HEK293 (cell line): Measurements from ENCODE around the gene LMO3.

Source experiments
- CTCF ChIA-PET: fragments of 350-600 bp; formaldehyde crosslinking; extraction: SDS; loops from one replicate; lab custom pipeline; 2021; ENCODE audit warnings: antibody characterized with exemption; lab: Yijun Ruan, JAX
- POLR2A ChIA-PET: fragments of 300-600 bp; formaldehyde crosslinking; extraction: SDS; loops from one replicate; lab custom pipeline; 2020; ENCODE audit warnings: antibody characterized with exemption, inconsistent platforms; lab: Yijun Ruan, JAX
- H3K27ac ChIP-seq: fragments of 200-500 bp; sonication (Bioruptor generic); 2 replicates; pipeline ENCODE4 v1.5.1; 2014; ENCODE audit warnings: low read depth, low read length, control low read depth, inconsistent platforms; ENCODE audit errors: extremely low read depth
- H3K36me3 ChIP-seq, 2 experiments: fragments of 200-500 bp in 1 of 2; sonication (Bioruptor generic) in 1 of 2; 1 replicate in 1 of 2; 2 replicates in 1 of 2; pipeline ENCODE4 v1.5.1; 2014 to 2017; ENCODE audit warnings: inconsistent platforms in 2 of 2, low read length in 2 of 2; ENCODE audit not compliant: control insufficient read depth in 2 of 2, insufficient read depth in 1 of 2
- H3K4me1 ChIP-seq: fragments of 200-500 bp; sonication (Bioruptor generic); 2 replicates; pipeline ENCODE4 v1.5.1; 2014; ENCODE audit warnings: mild to moderate bottlenecking, low read length, inconsistent platforms; ENCODE audit not compliant: control insufficient read depth, insufficient read depth
- H3K4me3 ChIP-seq: 2 replicates; pipeline ENCODE4 v1.5.1; 2011; ENCODE audit warnings: low read depth, mild to moderate bottlenecking, control low read depth, low read length, moderate library complexity
- H3K9me3 ChIP-seq: fragments of 200-500 bp; sonication (Bioruptor generic); 2 replicates; pipeline ENCODE4 v1.5.1; 2014; ENCODE audit warnings: low read depth, low read length, inconsistent platforms; ENCODE audit not compliant: control insufficient read depth, insufficient read depth
- BCL11B ChIP-seq: fragments of 450-650 bp; formaldehyde crosslinking; IDR thresholded peaks from 2 replicates; pipeline ENCODE4 v1.5.1; 2016; ENCODE audit warnings: low read depth, missing biosample characterization, missing genetic modification characterization
- PRDM10 ChIP-seq: fragments of 450-650 bp; formaldehyde crosslinking; IDR thresholded peaks from 2 replicates; pipeline ENCODE4 v1.5.1; 2016; ENCODE audit warnings: missing biosample characterization, missing genetic modification characterization
- RBAK ChIP-seq: fragments of 450-650 bp; formaldehyde crosslinking; IDR thresholded peaks from 2 replicates; pipeline ENCODE4 v1.5.1; 2016; ENCODE audit warnings: missing biosample characterization, missing genetic modification characterization
- ZFHX2 ChIP-seq: fragments of 450-650 bp; formaldehyde crosslinking; conservative IDR thresholded peaks from 2 replicates; pipeline ENCODE4 v1.5.1; 2016; ENCODE audit warnings: missing biosample characterization, missing genetic modification characterization
- ZNF146 ChIP-seq: fragments of 450-650 bp; formaldehyde crosslinking; IDR thresholded peaks from 2 replicates; pipeline ENCODE4 v1.5.1; 2016; ENCODE audit warnings: missing biosample characterization, missing genetic modification characterization
- ZNF266 ChIP-seq: fragments of 450-650 bp; formaldehyde crosslinking; IDR thresholded peaks from 2 replicates; pipeline ENCODE4 v1.5.1; 2016; ENCODE audit warnings: missing biosample characterization, missing genetic modification characterization, low read depth
- ZNF335 ChIP-seq: fragments of 450-650 bp; formaldehyde crosslinking; conservative IDR thresholded peaks from 2 replicates; pipeline ENCODE4 v1.5.1; 2016; ENCODE audit warnings: missing biosample characterization, missing genetic modification characterization
- ZNF391 ChIP-seq: fragments of 450-650 bp; formaldehyde crosslinking; IDR thresholded peaks from 2 replicates; pipeline ENCODE4 v1.5.1; 2016; ENCODE audit warnings: low read depth, missing biosample characterization, missing genetic modification characterization, borderline replicate concordance
- ZNF394 ChIP-seq: fragments of 450-650 bp; formaldehyde crosslinking; IDR thresholded peaks from 2 replicates; pipeline ENCODE4 v1.5.1; 2016; ENCODE audit warnings: missing biosample characterization, missing genetic modification characterization, mild to moderate bottlenecking, moderate library complexity, borderline replicate concordance
- ZNF404 ChIP-seq: fragments of 450-650 bp; formaldehyde crosslinking; IDR thresholded peaks from 2 replicates; pipeline ENCODE4 v1.5.1; 2017; ENCODE audit warnings: missing biosample characterization, missing genetic modification characterization
- ZNF423 ChIP-seq: fragments of 450-650 bp; formaldehyde crosslinking; IDR thresholded peaks from 2 replicates; pipeline ENCODE4 v1.5.1; 2016; ENCODE audit warnings: missing biosample characterization, missing genetic modification characterization
- ZNF433 ChIP-seq: fragments of 450-650 bp; formaldehyde crosslinking; IDR thresholded peaks from 2 replicates; pipeline ENCODE4 v1.5.1; 2016; ENCODE audit warnings: missing biosample characterization, missing genetic modification characterization, low read depth
- ZNF660 ChIP-seq: fragments of 450-650 bp; IDR thresholded peaks from 2 replicates; pipeline ENCODE4 v1.5.1; 2018; ENCODE audit warnings: missing biosample characterization, mild to moderate bottlenecking, missing genetic modification characterization
- ZNF747 ChIP-seq: fragments of 450-650 bp; formaldehyde crosslinking; IDR thresholded peaks from 2 replicates; pipeline ENCODE4 v1.5.1; 2016; ENCODE audit warnings: missing biosample characterization, missing genetic modification characterization
- TF ChIP-seq, protein P1 (sequence below): fragments of 450-650 bp; formaldehyde crosslinking; IDR thresholded peaks from 2 replicates; pipeline ENCODE4 v1.5.1; 2016; ENCODE audit warnings: missing biosample characterization, missing genetic modification characterization
- TF ChIP-seq, protein P2 (sequence below): fragments of 450-650 bp; formaldehyde crosslinking; IDR thresholded peaks from 2 replicates; pipeline ENCODE4 v1.5.1; 2016; ENCODE audit warnings: missing biosample characterization, missing genetic modification characterization, low read depth
- TF ChIP-seq, protein P3 (sequence below): fragments of 450-650 bp; formaldehyde crosslinking; IDR thresholded peaks from 2 replicates; pipeline ENCODE4 v1.5.1; 2016; ENCODE audit warnings: missing biosample characterization, missing genetic modification characterization
- TF ChIP-seq, protein P4 (sequence below): fragments of 450-650 bp; formaldehyde crosslinking; IDR thresholded peaks from 2 replicates; pipeline ENCODE4 v1.5.1; 2016; ENCODE audit warnings: missing biosample characterization, missing genetic modification characterization, low read depth

LMO3 gene

GRCh38 chr12:16562435-16562834, 43.5 kb downstream of the LMO3 start:
- Histone ChIP-seq H3K4me3 (no peak overlapping the region), H3K9me3 (no peaks in the 10 kb centered on the region), H3K36me3 (no peaks in the 10 kb centered on the region), H3K27ac (no peak overlapping the region), H3K4me1 (no peaks in the 10 kb centered on the region)
- ChIA-PET POLR2A (no interaction called here), CTCF (no interaction called here)
- TF ChIP-seq BCL11B (tag by site-specific recombination), result no peak

DNA sequence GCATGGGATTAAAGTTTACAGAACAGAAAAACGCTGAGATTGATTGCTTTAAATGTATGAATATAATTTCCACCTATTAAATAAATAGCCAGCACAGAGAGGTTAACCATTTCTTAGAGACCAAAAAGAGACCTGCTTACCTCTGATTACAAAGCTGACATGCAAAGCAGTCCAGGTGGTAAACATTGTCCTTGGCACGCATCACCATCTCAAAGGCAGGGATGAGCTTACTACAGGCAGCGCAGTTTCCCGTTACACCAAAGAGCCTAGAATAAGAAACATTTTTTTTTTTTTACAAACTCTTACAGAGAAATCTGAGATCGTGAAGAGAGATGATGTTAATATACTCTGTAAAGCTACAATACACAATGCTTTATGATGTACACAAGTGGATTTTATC, 45.7 kb downstream of the LMO3 start:
- POLR2A ChIA-PET, result no interaction called here
- TF ChIP-seq, protein P1, sequence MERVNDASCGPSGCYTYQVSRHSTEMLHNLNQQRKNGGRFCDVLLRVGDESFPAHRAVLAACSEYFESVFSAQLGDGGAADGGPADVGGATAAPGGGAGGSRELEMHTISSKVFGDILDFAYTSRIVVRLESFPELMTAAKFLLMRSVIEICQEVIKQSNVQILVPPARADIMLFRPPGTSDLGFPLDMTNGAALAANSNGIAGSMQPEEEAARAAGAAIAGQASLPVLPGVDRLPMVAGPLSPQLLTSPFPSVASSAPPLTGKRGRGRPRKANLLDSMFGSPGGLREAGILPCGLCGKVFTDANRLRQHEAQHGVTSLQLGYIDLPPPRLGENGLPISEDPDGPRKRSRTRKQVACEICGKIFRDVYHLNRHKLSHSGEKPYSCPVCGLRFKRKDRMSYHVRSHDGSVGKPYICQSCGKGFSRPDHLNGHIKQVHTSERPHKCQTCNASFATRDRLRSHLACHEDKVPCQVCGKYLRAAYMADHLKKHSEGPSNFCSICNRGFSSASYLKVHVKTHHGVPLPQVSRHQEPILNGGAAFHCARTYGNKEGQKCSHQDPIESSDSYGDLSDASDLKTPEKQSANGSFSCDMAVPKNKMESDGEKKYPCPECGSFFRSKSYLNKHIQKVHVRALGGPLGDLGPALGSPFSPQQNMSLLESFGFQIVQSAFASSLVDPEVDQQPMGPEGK (tag by site-specific recombination), result no peak
- TF ChIP-seq ZNF660, result no peak
- no peak for TF ChIP-seq ZNF391 (tag by site-specific recombination)
- TF ChIP-seq ZNF335 (tag by site-specific recombination), result no peak
- TF ChIP-seq ZNF433, result no peak
- TF ChIP-seq ZNF394 (tag by site-specific recombination), result no peak
- Histone ChIP-seq H3K27ac (no peak overlapping the region), H3K4me1 (no peaks in the 10 kb centered on the region), H3K4me3 (no peak overlapping the region), H3K36me3 (no peaks in the 10 kb centered on the region), H3K9me3 (no peaks in the 10 kb centered on the region)
- CTCF ChIA-PET, result interaction anchor here (0.7 kb wide), 1 partner anchor 563 kb away, joined by 3 read pairs; no protein-coding TSS in a partner anchor

DNA sequence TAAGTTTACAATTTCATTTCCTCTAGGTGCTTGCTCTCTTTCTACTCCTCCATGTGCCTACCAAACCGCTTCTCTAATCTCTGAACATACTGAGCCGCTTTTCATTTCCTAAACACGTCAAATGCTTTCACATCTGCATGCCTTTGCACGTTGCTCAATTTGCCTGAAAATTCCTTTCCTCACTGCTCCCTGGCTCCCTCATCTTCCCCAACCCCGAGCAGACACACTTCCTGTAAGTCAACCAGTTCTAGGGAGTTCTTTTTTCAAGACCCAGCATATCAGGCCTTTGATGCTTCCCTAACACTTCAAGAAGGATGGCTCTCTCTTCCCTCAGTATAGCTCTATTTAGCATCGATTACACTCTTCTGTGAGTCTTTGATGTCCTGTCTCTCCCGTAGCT, 50.3 kb downstream of the LMO3 start:
- no peak overlapping the region for H3K4me3 ChIP-seq
- no peaks in the 10 kb centered on the region for H3K9me3 ChIP-seq
- H3K27ac ChIP-seq, result no peak overlapping the region
- TF ChIP-seq, protein P2, sequence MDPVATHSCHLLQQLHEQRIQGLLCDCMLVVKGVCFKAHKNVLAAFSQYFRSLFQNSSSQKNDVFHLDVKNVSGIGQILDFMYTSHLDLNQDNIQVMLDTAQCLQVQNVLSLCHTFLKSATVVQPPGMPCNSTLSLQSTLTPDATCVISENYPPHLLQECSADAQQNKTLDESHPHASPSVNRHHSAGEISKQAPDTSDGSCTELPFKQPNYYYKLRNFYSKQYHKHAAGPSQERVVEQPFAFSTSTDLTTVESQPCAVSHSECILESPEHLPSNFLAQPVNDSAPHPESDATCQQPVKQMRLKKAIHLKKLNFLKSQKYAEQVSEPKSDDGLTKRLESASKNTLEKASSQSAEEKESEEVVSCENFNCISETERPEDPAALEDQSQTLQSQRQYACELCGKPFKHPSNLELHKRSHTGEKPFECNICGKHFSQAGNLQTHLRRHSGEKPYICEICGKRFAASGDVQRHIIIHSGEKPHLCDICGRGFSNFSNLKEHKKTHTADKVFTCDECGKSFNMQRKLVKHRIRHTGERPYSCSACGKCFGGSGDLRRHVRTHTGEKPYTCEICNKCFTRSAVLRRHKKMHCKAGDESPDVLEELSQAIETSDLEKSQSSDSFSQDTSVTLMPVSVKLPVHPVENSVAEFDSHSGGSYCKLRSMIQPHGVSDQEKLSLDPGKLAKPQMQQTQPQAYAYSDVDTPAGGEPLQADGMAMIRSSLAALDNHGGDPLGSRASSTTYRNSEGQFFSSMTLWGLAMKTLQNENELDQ, result no peak
- TF ChIP-seq, protein P3, sequence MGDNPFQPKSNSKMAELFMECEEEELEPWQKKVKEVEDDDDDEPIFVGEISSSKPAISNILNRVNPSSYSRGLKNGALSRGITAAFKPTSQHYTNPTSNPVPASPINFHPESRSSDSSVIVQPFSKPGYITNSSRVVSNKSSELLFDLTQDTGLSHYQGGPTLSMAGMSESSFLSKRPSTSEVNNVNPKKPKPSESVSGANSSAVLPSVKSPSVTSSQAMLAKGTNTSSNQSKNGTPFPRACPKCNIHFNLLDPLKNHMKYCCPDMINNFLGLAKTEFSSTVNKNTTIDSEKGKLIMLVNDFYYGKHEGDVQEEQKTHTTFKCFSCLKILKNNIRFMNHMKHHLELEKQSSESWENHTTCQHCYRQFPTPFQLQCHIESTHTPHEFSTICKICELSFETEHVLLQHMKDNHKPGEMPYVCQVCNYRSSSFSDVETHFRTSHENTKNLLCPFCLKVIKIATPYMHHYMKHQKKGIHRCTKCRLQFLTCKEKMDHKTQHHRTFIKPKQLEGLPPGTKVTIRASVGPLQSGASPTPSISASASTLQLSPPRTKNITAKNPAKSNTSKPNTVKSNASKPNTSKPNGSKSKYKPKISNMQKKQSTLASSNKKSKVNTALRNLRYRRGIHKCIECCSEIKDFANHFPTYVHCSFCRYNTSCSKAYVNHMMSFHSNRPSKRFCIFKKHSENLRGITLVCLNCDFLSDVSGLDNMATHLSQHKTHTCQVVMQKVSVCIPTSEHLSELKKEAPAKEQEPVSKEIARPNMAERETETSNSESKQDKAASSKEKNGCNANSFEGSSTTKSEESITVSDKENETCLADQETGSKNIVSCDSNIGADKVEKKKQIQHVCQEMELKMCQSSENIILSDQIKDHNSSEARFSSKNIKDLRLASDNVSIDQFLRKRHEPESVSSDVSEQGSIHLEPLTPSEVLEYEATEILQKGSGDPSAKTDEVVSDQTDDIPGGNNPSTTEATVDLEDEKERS (tag by site-specific recombination), result no peak
- TF ChIP-seq ZNF747, result no peak
- TF ChIP-seq ZNF404 (tag by site-specific recombination), result no peak
- no peak for TF ChIP-seq ZNF146 (tag by site-specific recombination)
- no peak for TF ChIP-seq ZNF266 (tag by site-specific recombination)
- no peak for TF ChIP-seq ZFHX2
- TF ChIP-seq RBAK (tag by site-specific recombination), result no peak
- TF ChIP-seq, protein P4, sequence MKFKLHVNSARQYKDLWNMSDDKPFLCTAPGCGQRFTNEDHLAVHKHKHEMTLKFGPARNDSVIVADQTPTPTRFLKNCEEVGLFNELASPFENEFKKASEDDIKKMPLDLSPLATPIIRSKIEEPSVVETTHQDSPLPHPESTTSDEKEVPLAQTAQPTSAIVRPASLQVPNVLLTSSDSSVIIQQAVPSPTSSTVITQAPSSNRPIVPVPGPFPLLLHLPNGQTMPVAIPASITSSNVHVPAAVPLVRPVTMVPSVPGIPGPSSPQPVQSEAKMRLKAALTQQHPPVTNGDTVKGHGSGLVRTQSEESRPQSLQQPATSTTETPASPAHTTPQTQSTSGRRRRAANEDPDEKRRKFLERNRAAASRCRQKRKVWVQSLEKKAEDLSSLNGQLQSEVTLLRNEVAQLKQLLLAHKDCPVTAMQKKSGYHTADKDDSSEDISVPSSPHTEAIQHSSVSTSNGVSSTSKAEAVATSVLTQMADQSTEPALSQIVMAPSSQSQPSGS (tag by site-specific recombination), result no peak
- no peak for TF ChIP-seq PRDM10
- no peak for TF ChIP-seq ZNF423 (tag by site-specific recombination)
- TF ChIP-seq ZNF394 (tag by site-specific recombination), result no peak
- no peaks in the 10 kb centered on the region for H3K36me3 ChIP-seq
- POLR2A ChIA-PET, result no interaction called here
- H3K4me1 ChIP-seq, result no peaks in the 10 kb centered on the region
- CTCF ChIA-PET, result no interaction called here
